Measurements from ENCODE around the gene HILPDA.

The HILPDA gene

GRCh38 chr7:128446306-128446705, 9.4 kb upstream of the HILPDA start:
- H3K36me3 Mint-ChIP-seq (ENCODE audit: low read depth), result no peaks in the 10 kb centered on the region
- no peak for TF ChIP-seq CTCF (IDR thresholded peaks at IDR 0.05; ENCODE audit: unreplicated experiment in 3 of 3)
- H3K27me3 Mint-ChIP-seq (ENCODE audit: low read depth), result no peaks in the 10 kb centered on the region
- H3K4me3 Mint-ChIP-seq, result no peak overlapping the region
- H3K27ac Mint-ChIP-seq, result peak overlapping the region in 2 of 3 experiments; percentile 68 to 86
- H3K9me3 Mint-ChIP-seq, result no peaks in the 10 kb centered on the region
- peaks cover 29% of the 10 kb centered on the region for H3K4me1 Mint-ChIP-seq

- no peaks in the 10 kb centered on the region for H3K9me3 Mint-ChIP-seq
- peaks cover 42% of the 10 kb centered on the region for H3K4me1 Mint-ChIP-seq
- no peak overlapping the region for H3K4me3 Mint-ChIP-seq
- H3K27me3 Mint-ChIP-seq (ENCODE audit: low read depth), result no peaks in the 10 kb centered on the region
- no peak for TF ChIP-seq CTCF (IDR thresholded peaks at IDR 0.05; ENCODE audit: unreplicated experiment in 3 of 3)
- H3K27ac Mint-ChIP-seq, result no peak overlapping the region
- H3K36me3 Mint-ChIP-seq (ENCODE audit: low read depth), result no peaks in the 10 kb centered on the region
These were observed 7.6 kb upstream of the HILPDA start for GRCh38 chr7:128447941-128448564.

- H3K27me3 Mint-ChIP-seq (ENCODE audit: low read depth), result no peaks in the 10 kb centered on the region
- TF ChIP-seq CTCF (IDR thresholded peaks at IDR 0.05; ENCODE audit: unreplicated experiment in 3 of 3), result no peak
These were observed 6.9 kb upstream of the HILPDA start for GRCh38 chr7:128448751-128449302.

GRCh38 chr7:128450409-128450808, 5.3 kb upstream of the HILPDA start:
- TF ChIP-seq CTCF (IDR thresholded peaks at IDR 0.05; ENCODE audit: unreplicated experiment in 3 of 3), result no peak
- H3K27me3 Mint-ChIP-seq (ENCODE audit: low read depth), result no peaks in the 10 kb centered on the region

More at GRCh38 chr7:128448751-128449302, 6.9 kb upstream of the HILPDA start:
- Mint-ChIP-seq H3K4me3 (no peak overlapping the region), H3K9me3 (no peaks in the 10 kb centered on the region), H3K36me3 (ENCODE audit: low read depth) (no peaks in the 10 kb centered on the region), H3K4me1 (peaks cover 41% of the 10 kb centered on the region), H3K27ac (peak overlapping the region in 1 of 3 experiments; percentile 30)

GRCh38 chr7:128450913-128451312, 4.8 kb upstream of the HILPDA start:
- Mint-ChIP-seq H3K4me1 (peaks cover 51% of the 10 kb centered on the region), H3K4me3 (no peak overlapping the region), H3K27me3 (ENCODE audit: low read depth) (no peaks in the 10 kb centered on the region), H3K36me3 (ENCODE audit: low read depth) (no peaks in the 10 kb centered on the region), H3K27ac (no peak overlapping the region), H3K9me3 (no peaks in the 10 kb centered on the region)
- no peak for TF ChIP-seq CTCF (IDR thresholded peaks at IDR 0.05; ENCODE audit: unreplicated experiment in 3 of 3)

More at GRCh38 chr7:128450409-128450808, 5.3 kb upstream of the HILPDA start:
- Mint-ChIP-seq H3K27ac (peak overlapping the region in 2 of 3 experiments; percentile 48 to 73), H3K4me3 (peak overlapping the region in 1 of 3 experiments; percentile 34), H3K9me3 (no peaks in the 10 kb centered on the region), H3K4me1 (peaks cover 51% of the 10 kb centered on the region), H3K36me3 (ENCODE audit: low read depth) (no peaks in the 10 kb centered on the region)

- Mint-ChIP-seq H3K27me3 (ENCODE audit: low read depth) (peaks cover 3% of the 10 kb centered on the region), H3K4me1 (peaks cover 50% of the 10 kb centered on the region), H3K36me3 (ENCODE audit: low read depth) (peaks cover 3% of the 10 kb centered on the region), H3K4me3 (peak overlapping the region; percentile 27 to 61 (median 45)), H3K9me3 (no peaks in the 10 kb centered on the region), H3K27ac (peak overlapping the region; percentile 60 to 98 (median 79))
- TF ChIP-seq CTCF (IDR thresholded peaks at IDR 0.05; ENCODE audit: unreplicated experiment in 3 of 3), result no peak
These were observed 3.1 kb upstream of the HILPDA start for GRCh38 chr7:128452552-128452951.

Measured in nephron (organoid).